Liver (tissue), 9 donors: Measurements from ENCODE around the gene CILP. TPM values are rescaled to one million over a fixed set of nuclear protein-coding genes. Genes with fewer than 3 reads are reported as not detected.
"Not testable (repeated sequence)": the region's sequence is repeated elsewhere in the genome, so short reads cannot be mapped to it uniquely, and the experiment has no call there.

Experiments used
- DNase-seq: peaks from one replicate; pipeline ENCODE4 v3.0.0-alpha.2; 2017; ENCODE audit warnings: low spot score
- H3K27ac ChIP-seq, 2 donors: one replicate each; pipeline ENCODE4 v1.7.0; 2013; ENCODE audit warnings: inconsistent platforms in 2 of 2, low read length in 2 of 2, control low read depth in 1 of 2, low read depth in 1 of 2, mild to moderate bottlenecking in 1 of 2
- H3K27me3 ChIP-seq, 4 donors: one replicate each; pipeline versions ENCODE4 v1.6.1 to v1.7.0; 2013; ENCODE audit warnings: low read length in 3 of 4, inconsistent platforms in 1 of 4, mild to moderate bottlenecking in 1 of 4, moderate library complexity in 1 of 4; ENCODE audit not compliant: control insufficient read depth in 4 of 4, insufficient read depth in 4 of 4
- H3K36me3 ChIP-seq, 4 donors: one replicate each; pipeline versions ENCODE4 v1.6.1 to v1.7.0; 2013; ENCODE audit warnings: low read length in 3 of 4, mild to moderate bottlenecking in 3 of 4, low read depth in 1 of 4, moderate library complexity in 1 of 4; ENCODE audit not compliant: control insufficient read depth in 4 of 4, insufficient read depth in 3 of 4
- H3K4me1 ChIP-seq, 4 donors: one replicate each; pipeline versions ENCODE4 v1.6.1 to v1.7.0; 2013; ENCODE audit warnings: low read length in 3 of 4, mild to moderate bottlenecking in 3 of 4, moderate library complexity in 1 of 4; ENCODE audit not compliant: control insufficient read depth in 4 of 4, insufficient read depth in 4 of 4
- H3K4me3 ChIP-seq, 3 donors: one replicate each; pipeline versions ENCODE4 v1.6.1 to v1.7.0; 2013; ENCODE audit warnings: low read length in 3 of 3, control low read depth in 1 of 3, low read depth in 1 of 3, mild to moderate bottlenecking in 1 of 3
- H3K9ac ChIP-seq, 2 donors: one replicate each; pipeline ENCODE4 v1.7.0; 2013; ENCODE audit warnings: low read length in 2 of 2, mild to moderate bottlenecking in 2 of 2, moderate library complexity in 2 of 2, control low read depth in 1 of 2, low read depth in 1 of 2
- H3K9me3 ChIP-seq, 4 donors: one replicate each; pipeline versions ENCODE4 v1.6.1 to v1.7.0; 2013; ENCODE audit warnings: low read length in 3 of 4; ENCODE audit not compliant: control insufficient read depth in 4 of 4
- ATF3 ChIP-seq: IDR thresholded peaks from 2 replicates; pipeline ENCODE4 v1.6.1; 2016; ENCODE audit warnings: antibody characterized with exemption
- CTCF ChIP-seq: fragments of 150-350 bp; IDR thresholded peaks from 2 replicates; pipeline ENCODE4 v1.5.1; 2017; ENCODE audit warnings: improper control_type of control experiment, low read depth, low read length; ENCODE audit not compliant: missing input control
- EGR1 ChIP-seq, 2 donors: IDR thresholded peaks; 2 replicates each; pipeline ENCODE4 v1.6.1; 2016 to 2018; ENCODE audit warnings: antibody characterized with exemption in 2 of 2, low read depth in 2 of 2
- FOXA1 ChIP-seq: IDR thresholded peaks from 2 replicates; pipeline ENCODE4 v1.6.1; 2016; ENCODE audit warnings: antibody characterized with exemption
- HNF4G ChIP-seq: IDR thresholded peaks from 2 replicates; pipeline ENCODE4 v1.6.1; 2016; ENCODE audit warnings: antibody characterized with exemption
- MAX ChIP-seq: IDR thresholded peaks from 2 replicates; pipeline ENCODE4 v1.6.1; 2016; ENCODE audit warnings: antibody characterized with exemption
- NR2F2 ChIP-seq: IDR thresholded peaks from 2 replicates; pipeline ENCODE4 v1.6.1; 2016; ENCODE audit warnings: antibody characterized with exemption
- RAD21 ChIP-seq, 2 donors: IDR thresholded peaks; 2 replicates each; pipeline ENCODE4 v1.6.1; 2016; ENCODE audit warnings: antibody characterized with exemption in 2 of 2, mild to moderate bottlenecking in 2 of 2
- REST ChIP-seq: IDR thresholded peaks from 2 replicates; pipeline ENCODE4 v1.6.1; 2016; ENCODE audit warnings: antibody characterized with exemption, mild to moderate bottlenecking
- RXRA ChIP-seq, 2 donors: IDR thresholded peaks; 2 replicates each; pipeline ENCODE4 v1.6.1; 2017 to 2018; ENCODE audit warnings: antibody characterized with exemption in 2 of 2, mild to moderate bottlenecking in 1 of 2
- SP1 ChIP-seq: IDR thresholded peaks from 2 replicates; pipeline ENCODE4 v1.6.1; 2018; ENCODE audit warnings: antibody characterized with exemption, mild to moderate bottlenecking
- TAF1 ChIP-seq: conservative IDR thresholded peaks from 2 replicates; pipeline ENCODE4 v1.6.1; 2016; ENCODE audit warnings: antibody characterized with exemption, mild to moderate bottlenecking
- YY1 ChIP-seq: IDR thresholded peaks from 2 replicates; pipeline ENCODE4 v1.6.1; 2016; ENCODE audit warnings: antibody characterized with exemption, mild to moderate bottlenecking
- ZBTB33 ChIP-seq: IDR thresholded peaks from 2 replicates; pipeline ENCODE4 v1.6.1; 2016; ENCODE audit warnings: antibody characterized with exemption
- WGBS: extraction: QIAGEN DNeasy Blood & Tissue Kit; methylation state at CpG from one replicate; pipeline ENCODE4 v1.1.7; 2013; 5-methylcytosine and 5-hydroxymethylcytosine counted together
- polyA plus RNA-seq, 2 donors: library from polyadenylated mRNA; stranded (reverse) in 1 of 2; unstranded in 1 of 2; fragments of 200-250 nt in 1 of 2; fragments of >200 nt in 1 of 2; fragmentation: Nextera tagmentation in 1 of 2; extraction: Ambion mirVana in 1 of 2; gene quantifications; one replicate each; pipeline versions ENCODE4 v1.2.1 to v1.2.3, GENCODE V29; 2013 to 2015
- total RNA-seq, 2 donors: library from RNA; depleted of rRNA; stranded (reverse); fragments of >200 nt; gene quantifications; one replicate each; pipeline ENCODE4 v1.2.3, GENCODE V29; 2014
- donor health status: healthy.
- donor health status: healthy.
- donor health status: healthy.
- donor health status: healthy.
- donor health status: healthy.

CILP gene
- total and polyA plus RNA-seq, 4 donors = 0.28 to 2.6 (median 0.44) TPM

- H3K4me3 ChIP-seq = no peak overlapping the region
- peaks cover 0 to 4% (median 0%) of the 10 kb centered on the region in 4 donors for H3K4me1 ChIP-seq
- WGBS = 91% methylated on average over 5 of the region's 5 CpGs
- TF ChIP-seq YY1 (no peak), SP1 (no peak), EGR1 (IDR thresholded peaks at IDR 0.05; ENCODE audit: low read depth in 2 of 2) (no peak), TAF1 (no peak), FOXA1 (no peak), MAX (no peak), ATF3 (no peak), ZBTB33 (no peak), NR2F2 (no peak), REST (no peak)
- no peak overlapping the region for H3K27ac ChIP-seq
- H3K36me3 ChIP-seq = no peaks in the 10 kb centered on the region
- DNase-seq = no peak
- no peaks in the 10 kb centered on the region for H3K27me3 ChIP-seq
- H3K9ac ChIP-seq = no peak overlapping the region
- no peaks in the 10 kb centered on the region for H3K9me3 ChIP-seq
Observed at GRCh38 chr15:65192016-65192415, 19.3 kb downstream of the CILP start.

GRCh38 chr15:65189102-65189740 lies 22.1 kb downstream of the CILP start:
- H3K27me3 ChIP-seq = no peaks in the 10 kb centered on the region
- 50% methylated on average over 3 of the region's 3 CpGs for WGBS
- TF ChIP-seq CTCF (peak; percentile 49), RAD21 (IDR thresholded peaks at IDR 0.05) (peak; percentile 89 to 94), RXRA (IDR thresholded peaks at IDR 0.05) (no peak), HNF4G (no peak)
- H3K9ac ChIP-seq = no peak overlapping the region
- H3K27ac ChIP-seq = no peak overlapping the region
- H3K36me3 ChIP-seq = no peaks in the 10 kb centered on the region
- no peak for DNase-seq
- H3K4me3 ChIP-seq = no peak overlapping the region
- H3K9me3 ChIP-seq = no peaks in the 10 kb centered on the region
- peaks cover 0 to 9% (median 4%) of the 10 kb centered on the region in 4 donors for H3K4me1 ChIP-seq

- not testable (repeated sequence) for H3K4me1 ChIP-seq, H3K9me3 ChIP-seq, H3K9ac ChIP-seq, H3K4me3 ChIP-seq, DNase-seq, H3K36me3 ChIP-seq, H3K27me3 ChIP-seq, H3K27ac ChIP-seq
- WGBS = 86% methylated on average over 9 of the region's 9 CpGs
Observed at GRCh38 chr15:65188472-65188871, 22.8 kb downstream of the CILP start.
